ENCODE results near the gene CLSTN1. TPM values are rescaled to one million over a fixed set of nuclear protein-coding genes. Genes with fewer than 3 reads are reported as not detected.

CLSTN1 gene
- total RNA-seq, 1 donor: 42.9 TPM

Other genes with a start within 250 kb of the CLSTN1 start
- gene TMEM201, start 235.1 kb downstream of the CLSTN1 start, total RNA-seq: 3.3 TPM
- gene PIK3CD, start 172.2 kb downstream of the CLSTN1 start, total RNA-seq: 126 TPM
- 13.6 TPM for gene CTNNBIP1, start 86.3 kb upstream of the CLSTN1 start, total RNA-seq
- 28.1 TPM for gene LZIC, start 119.4 kb upstream of the CLSTN1 start, total RNA-seq
- 1.7 TPM for gene NMNAT1, start 119.5 kb upstream of the CLSTN1 start, total RNA-seq
- 19.1 TPM for gene RBP7, start 173.3 kb upstream of the CLSTN1 start, total RNA-seq
- gene UBE4B, start 209.0 kb upstream of the CLSTN1 start, total RNA-seq: 26.7 TPM

Measured in mononuclear cell (primary cell).